Astrocyte of the spinal cord (primary cell): ENCODE data around the gene ADAMTS14.
"Not testable (repeated sequence)": the region's sequence is repeated elsewhere in the genome, so short reads cannot be mapped to it uniquely, and the experiment has no call there.

Experiments used
- DNase-seq: peaks from one replicate; pipeline ENCODE4 v3.0.0; 2011; ENCODE audit warnings: low read depth, low spot score
- H3K4me3 ChIP-seq: 2 replicates; pipeline ENCODE4 v1.5.1; 2011; ENCODE audit warnings: low read depth, mild to moderate bottlenecking, low read length, moderate library complexity
- CTCF ChIP-seq: IDR thresholded peaks from 2 replicates; pipeline ENCODE4 v1.5.1; 2012; ENCODE audit warnings: low read depth, mild to moderate bottlenecking, low read length, inconsistent platforms
- in situ Hi-C: cut with HindIII; loops from 2 replicates; pipeline ENCODE4 v1.10.0; 2017; ENCODE audit warnings: low sequenced_read_pairs

ADAMTS14 gene

DNA sequence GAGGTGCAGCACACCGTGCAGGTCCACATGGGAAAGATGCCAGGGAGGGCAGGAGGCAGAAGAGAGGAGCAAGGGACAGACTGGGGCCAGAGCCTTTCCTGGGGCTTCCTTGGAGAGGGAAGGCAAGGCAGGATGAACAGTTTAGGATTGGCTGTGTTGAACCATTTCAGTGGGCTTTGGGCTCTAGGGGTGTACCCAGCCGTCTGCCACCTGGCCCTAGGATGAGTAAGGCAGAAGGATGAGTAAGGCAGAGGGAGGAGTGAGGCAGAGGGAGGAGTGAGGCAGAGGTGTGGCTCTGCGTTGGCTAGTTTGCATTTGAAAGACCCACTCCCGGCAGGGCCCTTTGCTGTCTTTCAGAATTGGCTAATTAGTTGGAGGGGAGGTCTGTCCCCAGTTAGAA lies 38.3 kb upstream of the ADAMTS14 start:
- in situ Hi-C loops: no loop called here
- no peak overlapping the region for H3K4me3 ChIP-seq
- TF ChIP-seq CTCF: no peak
- no peak for DNase-seq

- DNase-seq, H3K4me3 ChIP-seq, in situ Hi-C loops: not testable (repeated sequence)
These were observed 37.8 kb upstream of the ADAMTS14 start for GRCh38 chr10:70634515-70634914.

GRCh38 chr10:70639640-70640383 lies 32.5 kb upstream of the ADAMTS14 start:
- DNase-seq, H3K4me3 ChIP-seq, in situ Hi-C loops: not testable (repeated sequence)

- H3K4me3 ChIP-seq, DNase-seq, in situ Hi-C loops: not testable (repeated sequence)
These were observed 29.0 kb upstream of the ADAMTS14 start for GRCh38 chr10:70643272-70643671.

- in situ Hi-C loops, DNase-seq, H3K4me3 ChIP-seq: not testable (repeated sequence)
These were observed 27.3 kb upstream of the ADAMTS14 start for GRCh38 chr10:70644959-70645358.

DNA sequence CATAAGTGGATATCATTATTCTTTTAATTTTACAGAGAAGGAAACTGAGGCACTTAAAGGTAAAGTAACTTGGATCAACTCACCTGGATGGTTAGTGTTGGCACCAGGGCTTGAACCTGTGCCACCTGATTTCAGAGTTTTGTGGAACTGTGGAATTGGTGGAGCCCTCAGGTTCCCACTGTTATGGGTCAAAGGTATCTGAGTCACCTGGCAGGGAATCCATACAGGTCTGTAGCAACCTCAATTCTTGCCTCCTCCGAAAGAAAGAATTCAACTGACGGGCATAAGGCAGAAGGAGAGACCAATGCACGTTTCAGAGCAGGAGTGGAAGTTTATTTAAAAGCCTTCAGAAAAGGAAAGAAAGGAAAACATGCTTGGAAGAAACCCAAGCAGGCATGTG lies 25.2 kb upstream of the ADAMTS14 start:
- in situ Hi-C loops: no loop called here
- no peak for TF ChIP-seq CTCF
- no peak overlapping the region for H3K4me3 ChIP-seq
- no peak for DNase-seq

DNA sequence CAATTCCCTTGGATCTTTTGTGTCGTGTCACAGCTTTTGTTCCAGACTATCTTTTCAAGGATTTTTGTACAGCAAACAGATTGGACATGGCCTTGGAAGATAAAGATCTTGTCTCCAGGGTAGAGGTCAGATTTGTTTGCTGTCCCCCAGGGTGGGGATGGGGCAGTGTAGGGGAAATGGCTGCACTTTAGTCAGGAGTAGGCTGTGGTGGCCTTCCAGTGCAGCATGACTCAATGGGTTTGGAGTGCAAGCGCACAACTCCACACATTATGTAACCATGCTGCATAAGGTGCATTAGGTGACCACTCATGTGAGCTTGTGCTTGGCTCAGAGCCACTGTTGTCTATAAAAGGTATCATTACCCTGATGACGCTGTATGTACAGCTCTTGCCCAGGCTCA lies 23.9 kb upstream of the ADAMTS14 start:
- H3K4me3 ChIP-seq: no peak overlapping the region
- no peak for TF ChIP-seq CTCF
- in situ Hi-C loops: no loop called here
- no peak for DNase-seq

GRCh38 chr10:70649526-70649925 lies 22.8 kb upstream of the ADAMTS14 start:
- no peak for TF ChIP-seq CTCF
- in situ Hi-C loops: no loop called here
- peak; percentile 61 for DNase-seq
- no peak overlapping the region for H3K4me3 ChIP-seq

DNA sequence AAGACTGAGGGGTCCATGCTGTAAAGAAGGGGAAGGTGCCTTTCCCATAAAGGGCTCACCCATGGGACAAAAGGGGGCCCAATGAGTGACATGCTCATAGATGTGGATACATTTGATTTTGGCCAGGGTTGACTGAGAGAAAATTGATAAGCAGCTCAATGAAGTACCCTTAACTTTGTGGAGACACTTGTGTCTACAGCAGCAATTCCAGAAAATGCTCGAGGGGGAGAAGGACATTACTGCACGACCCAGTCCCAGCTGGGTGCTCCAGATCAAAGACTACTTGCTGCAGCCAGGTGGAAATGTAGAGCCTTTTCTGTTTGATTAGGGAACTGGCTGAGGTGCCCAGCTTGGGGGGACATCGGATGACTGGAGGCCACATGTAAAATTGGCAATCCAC lies 22.2 kb upstream of the ADAMTS14 start:
- TF ChIP-seq CTCF: no peak
- DNase-seq: no peak
- H3K4me3 ChIP-seq: no peak overlapping the region
- in situ Hi-C loops: no loop called here
